ENCODE data around the gene HOXC6. TPM values are rescaled to one million over a fixed set of nuclear protein-coding genes. Genes with fewer than 3 reads are reported as not detected.

HOXC6 gene
- total RNA-seq, 2 donors from 2014 or later: not detected

- no peak for DNase-seq (ENCODE audit: low spot score)
- TF ChIP-seq, protein P1, sequence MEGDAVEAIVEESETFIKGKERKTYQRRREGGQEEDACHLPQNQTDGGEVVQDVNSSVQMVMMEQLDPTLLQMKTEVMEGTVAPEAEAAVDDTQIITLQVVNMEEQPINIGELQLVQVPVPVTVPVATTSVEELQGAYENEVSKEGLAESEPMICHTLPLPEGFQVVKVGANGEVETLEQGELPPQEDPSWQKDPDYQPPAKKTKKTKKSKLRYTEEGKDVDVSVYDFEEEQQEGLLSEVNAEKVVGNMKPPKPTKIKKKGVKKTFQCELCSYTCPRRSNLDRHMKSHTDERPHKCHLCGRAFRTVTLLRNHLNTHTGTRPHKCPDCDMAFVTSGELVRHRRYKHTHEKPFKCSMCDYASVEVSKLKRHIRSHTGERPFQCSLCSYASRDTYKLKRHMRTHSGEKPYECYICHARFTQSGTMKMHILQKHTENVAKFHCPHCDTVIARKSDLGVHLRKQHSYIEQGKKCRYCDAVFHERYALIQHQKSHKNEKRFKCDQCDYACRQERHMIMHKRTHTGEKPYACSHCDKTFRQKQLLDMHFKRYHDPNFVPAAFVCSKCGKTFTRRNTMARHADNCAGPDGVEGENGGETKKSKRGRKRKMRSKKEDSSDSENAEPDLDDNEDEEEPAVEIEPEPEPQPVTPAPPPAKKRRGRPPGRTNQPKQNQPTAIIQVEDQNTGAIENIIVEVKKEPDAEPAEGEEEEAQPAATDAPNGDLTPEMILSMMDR (IDR thresholded peaks at IDR 0.05): no peak
- Histone ChIP-seq H3K27ac (no peak overlapping the region), H3K4me3 (no peak overlapping the region), H3K27me3 (peaks cover 67 to 93% of the 10 kb centered on the region in 2 donors), H3K36me3 (no peaks in the 10 kb centered on the region), H3K9me3 (no peaks in the 10 kb centered on the region), H3K4me1 (peaks cover 0 to 28% of the 10 kb centered on the region in 2 donors)
Measured at GRCh38 chr12:53994009-53994263, 34.3 kb upstream of the HOXC6 start.

- H3K4me1 ChIP-seq: peaks cover 0 to 26% of the 10 kb centered on the region in 2 donors
- H3K4me3 ChIP-seq: peak overlapping the region in 1 of 2 donors; percentile 49
- H3K27me3 ChIP-seq: peaks cover 66 to 94% of the 10 kb centered on the region in 2 donors
- no peaks in the 10 kb centered on the region for H3K36me3 ChIP-seq
- H3K27ac ChIP-seq: no peak overlapping the region
- TF ChIP-seq, protein P1 (IDR thresholded peaks at IDR 0.05): no peak
- DNase-seq (ENCODE audit: low spot score): no peak
- H3K9me3 ChIP-seq: no peaks in the 10 kb centered on the region
Measured at GRCh38 chr12:53994264-53995001, 33.8 kb upstream of the HOXC6 start.

- DNase-seq (ENCODE audit: low spot score): no peak
- Histone ChIP-seq H3K9me3 (no peaks in the 10 kb centered on the region), H3K36me3 (no peaks in the 10 kb centered on the region), H3K4me1 (peaks cover 0 to 32% of the 10 kb centered on the region in 2 donors), H3K27me3 (peaks cover 72 to 94% of the 10 kb centered on the region in 2 donors), H3K4me3 (peak overlapping the region in 1 of 2 donors; percentile 49), H3K27ac (no peak overlapping the region)
- TF ChIP-seq, protein P1 (IDR thresholded peaks at IDR 0.05): no peak
Measured at GRCh38 chr12:53995002-53995377, 33.2 kb upstream of the HOXC6 start.

DNA sequence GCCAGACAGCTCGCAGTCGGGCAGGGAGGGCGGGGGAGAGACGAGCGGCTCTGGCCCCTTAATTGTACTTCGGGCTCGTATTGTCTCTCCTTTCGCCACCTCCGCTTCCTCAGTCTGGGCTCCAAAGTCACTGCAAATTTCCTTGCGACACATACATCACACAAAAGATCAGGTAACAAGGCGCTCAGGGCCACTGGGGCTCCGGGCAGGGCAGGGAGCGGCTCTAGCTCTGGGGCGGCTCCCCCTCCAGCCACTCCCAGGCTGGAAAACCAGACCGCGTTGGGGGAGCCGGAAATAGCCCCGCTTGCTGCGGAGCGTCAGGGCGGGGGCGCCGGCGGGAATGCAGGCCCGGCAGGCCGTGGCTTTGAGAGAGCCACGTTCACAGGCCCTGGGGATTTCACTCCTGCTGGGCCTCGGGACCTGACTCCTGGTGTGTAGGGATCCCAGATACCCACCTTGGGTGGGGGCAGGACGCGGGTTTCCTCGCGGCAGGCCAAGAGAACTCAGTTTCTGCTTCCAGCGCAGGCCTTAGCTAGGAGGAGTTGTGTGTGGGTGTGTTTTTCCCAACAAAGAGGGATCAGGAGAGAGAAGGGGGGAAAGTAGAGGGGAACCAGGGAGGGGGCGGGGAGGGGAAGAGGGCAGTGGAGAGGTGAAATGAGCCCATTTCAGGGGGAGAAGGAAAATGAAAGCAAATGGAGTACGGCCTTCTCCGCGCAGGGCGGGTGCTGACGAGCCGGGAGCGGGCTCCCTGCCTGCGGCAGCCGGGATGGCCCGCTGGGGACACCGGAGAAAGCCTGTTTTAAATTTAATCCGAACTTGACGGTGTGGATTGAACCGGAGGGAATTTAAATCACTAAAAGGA, 32.6 kb upstream of the HOXC6 start:
- H3K4me1 ChIP-seq: peaks cover 0 to 38% of the 10 kb centered on the region in 2 donors
- no peaks in the 10 kb centered on the region for H3K9me3 ChIP-seq
- TF ChIP-seq, protein P1 (IDR thresholded peaks at IDR 0.05): no peak
- H3K27me3 ChIP-seq: peaks cover 74 to 94% of the 10 kb centered on the region in 2 donors
- DNase-seq (ENCODE audit: low spot score): no peak
- no peaks in the 10 kb centered on the region for H3K36me3 ChIP-seq
- H3K4me3 ChIP-seq: peak overlapping the region; percentile 28 to 49
- no peak overlapping the region for H3K27ac ChIP-seq

GRCh38 chr12:53996240-53997203, 31.7 kb upstream of the HOXC6 start:
- Histone ChIP-seq H3K36me3 (no peaks in the 10 kb centered on the region), H3K9me3 (no peaks in the 10 kb centered on the region), H3K4me1 (peaks cover 0 to 40% of the 10 kb centered on the region in 2 donors), H3K27ac (no peak overlapping the region), H3K4me3 (peak overlapping the region; percentile 28 to 49), H3K27me3 (peaks cover 74 to 95% of the 10 kb centered on the region in 2 donors)
- TF ChIP-seq, protein P1 (IDR thresholded peaks at IDR 0.05): no peak
- no peak for DNase-seq (ENCODE audit: low spot score)
